Heart right ventricle (tissue), 16 donors: ENCODE data around the gene RBM20. TPM values are rescaled to one million over a fixed set of nuclear protein-coding genes. Genes with fewer than 3 reads are reported as not detected.

Source experiments
- ATAC-seq, 8 donors: fragments of 200-7000 bp; cut with Tn5 transposase; one replicate each; pipeline ENCODE4 v1.9.1; 2020; ENCODE audit warnings: mild to moderate bottlenecking in 8 of 8, moderate library complexity in 8 of 8, moderate number of reproducible peaks in 1 of 8
- DNase-seq, 2 donors: peaks; one replicate each; pipeline ENCODE4 v3.0.0-alpha.2; 2020
- H3K27ac ChIP-seq, 10 donors: fragments of 200-600 bp; sonication (generic) in 2 of 10; one replicate each; pipeline versions ENCODE4 v1.5.0 to v1.8.0; 2020 to 2022; ENCODE audit warnings: mild to moderate bottlenecking in 3 of 10
- H3K27me3 ChIP-seq, 7 donors: fragments of 200-600 bp; one replicate each; pipeline ENCODE4 v1.8.0; 2021 to 2022; ENCODE audit warnings: mild to moderate bottlenecking in 2 of 7
- H3K36me3 ChIP-seq, 9 donors: fragments of 200-600 bp; sonication (generic) in 1 of 9; one replicate each; pipeline versions ENCODE4 v1.5.0 to v1.8.0; 2020 to 2022; ENCODE audit warnings: mild to moderate bottlenecking in 2 of 9
- H3K4me1 ChIP-seq, 9 donors: fragments of 200-600 bp; sonication (generic) in 1 of 9; one replicate each; pipeline versions ENCODE4 v1.5.0 to v1.8.0; 2020 to 2022; ENCODE audit warnings: mild to moderate bottlenecking in 4 of 9
- H3K4me3 ChIP-seq, 10 donors: fragments of 200-600 bp; sonication (generic) in 2 of 10; one replicate each; pipeline versions ENCODE4 v1.5.0 to v1.8.0; 2020 to 2022; ENCODE audit warnings: mild to moderate bottlenecking in 7 of 10, moderate library complexity in 2 of 10
- H3K9me3 ChIP-seq, 11 donors: fragments of 200-600 bp in 10 of 11; sonication (generic) in 2 of 11; one replicate each; pipeline versions ENCODE4 v1.5.0 to v1.8.0; 2013 to 2022; ENCODE audit warnings: mild to moderate bottlenecking in 2 of 11, control low read depth in 1 of 11, moderate library complexity in 1 of 11
- WGBS, 2 donors: extraction: QIAGEN DNeasy Blood & Tissue Kit; methylation state at CpG; one replicate each; pipeline ENCODE4 v1.1.7; 2013; ENCODE audit warnings: inconsistent platforms in 1 of 2; 5-methylcytosine and 5-hydroxymethylcytosine counted together
- intact Hi-C, 10 donors: fragments of 100-400 bp; cut with DNase I; formaldehyde crosslinking; loops; one replicate each; pipeline versions ENCODE4 v1.11.1 to v1.14.2; 2022
- polyA plus RNA-seq, 2 donors: library from polyadenylated mRNA; stranded (reverse); fragments of 200-250 nt; gene quantifications; one replicate each; pipeline ENCODE4 v1.2.3, GENCODE V29; 2013
- total RNA-seq, 10 donors: library from RNA; stranded (reverse); fragmentation: NEBNext Ultra II Directional in 3 of 10; extraction: Animal tissue kit (Norgen Biotek cat#: 25700) in 3 of 10; gene quantifications; one replicate each; pipeline versions ENCODE4 v1.2.1 to v1.2.4, GENCODE V29; 2021 to 2023
- TF ChIP-seq, protein P1 (sequence below), 9 donors: fragments of 200-600 bp; sonication (generic) in 2 of 9; IDR thresholded peaks; one replicate each; pipeline versions ENCODE4 v1.5.0 to v1.8.0; 2021 to 2022; ENCODE audit warnings: antibody characterized with exemption in 9 of 9, mild to moderate bottlenecking in 5 of 9, moderate library complexity in 1 of 9
- donor health status: Arrhythmogenic right ventricular cardiomyopathy.
- donor health status: ischemic (EF 13 %, LVEDD 7.1; RV severe dilation, severe dysfunction).
- donor health status: healthy with polysubstance abuse.
- donor health status: DM: no; HTN: yes; CAD: no.
- donor health status: DM: no; HTN: no; CAD: no.
- donor health status: ischemic (EF 25% LVEDD 6.9; RV normal size, moderate dysfunction).
- donor health status: ischemic (EF 25% LVEDD 5.7; RV mildly dilated, moderate dysfunction).
- donor health status: healthy.
- donor health status: DM: yes; HTN: yes; CAD: no.
- donor health status: Ischemic cardiomyopathy.
- donor health status: ischemic (EF 35%, LVEDD 5.7; RV mildly dilated, moderate dysfunction).
- donor health status: nonischemic (EF 11% LVEDD 7.7; RV severe dilation, severe dysfunction).
- donor health status: DM: yes; HTN: yes; CAD: no.
- donor health status: PGD.
- donor health status: ischemic (EF 29% LVEDD 5.4; RV normal size, mild dysfunction).
- donor health status: nonischemic (EF 23%, LVEDD 6.1; RV moderate dilation, normal function).

Gene RBM20
- total and polyA plus RNA-seq, 12 donors = 10.1 to 186 (median 134) TPM

DNA sequence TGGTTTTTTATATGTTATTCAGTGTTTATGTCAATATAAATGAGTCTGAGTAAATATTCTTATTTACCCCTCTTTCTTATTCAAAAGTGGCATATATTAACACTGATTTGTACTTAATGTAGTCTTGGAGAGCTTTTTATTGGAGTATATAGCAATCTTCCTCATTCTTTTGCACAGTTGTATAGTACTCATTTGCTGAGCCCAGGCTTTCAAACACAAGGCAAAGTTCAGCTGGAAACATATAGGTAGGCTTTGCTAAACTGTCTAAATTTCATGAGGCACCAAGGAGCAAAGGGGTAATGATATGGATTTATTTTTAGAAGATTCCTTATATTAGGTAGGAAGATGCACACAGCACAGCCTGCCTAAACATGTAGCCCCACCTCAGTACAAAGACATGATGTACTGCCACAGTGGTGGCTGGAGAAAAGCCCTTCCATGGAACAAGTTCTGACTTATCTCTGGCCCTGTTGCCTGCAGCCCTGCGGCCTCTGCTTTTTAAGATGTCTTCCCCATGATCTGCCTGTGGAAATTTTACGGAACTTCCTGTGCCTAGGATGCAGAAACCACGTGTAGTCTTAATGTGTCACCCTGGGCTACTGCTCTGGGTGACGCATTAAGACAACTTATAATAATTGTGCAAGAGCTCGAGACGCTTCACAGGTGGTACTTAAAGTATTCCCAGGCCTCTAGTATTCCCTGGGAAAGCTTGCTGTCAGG, 218.0 kb downstream of the RBM20 start:
- no peaks in the 10 kb centered on the region for H3K36me3 ChIP-seq
- DNase-seq (no peak), ATAC-seq (no peak)
- H3K27me3 ChIP-seq = no peaks in the 10 kb centered on the region
- 87 to 92% methylated on average over 6 of the region's 6 CpGs for WGBS, 2 donors
- TF ChIP-seq, protein P1, sequence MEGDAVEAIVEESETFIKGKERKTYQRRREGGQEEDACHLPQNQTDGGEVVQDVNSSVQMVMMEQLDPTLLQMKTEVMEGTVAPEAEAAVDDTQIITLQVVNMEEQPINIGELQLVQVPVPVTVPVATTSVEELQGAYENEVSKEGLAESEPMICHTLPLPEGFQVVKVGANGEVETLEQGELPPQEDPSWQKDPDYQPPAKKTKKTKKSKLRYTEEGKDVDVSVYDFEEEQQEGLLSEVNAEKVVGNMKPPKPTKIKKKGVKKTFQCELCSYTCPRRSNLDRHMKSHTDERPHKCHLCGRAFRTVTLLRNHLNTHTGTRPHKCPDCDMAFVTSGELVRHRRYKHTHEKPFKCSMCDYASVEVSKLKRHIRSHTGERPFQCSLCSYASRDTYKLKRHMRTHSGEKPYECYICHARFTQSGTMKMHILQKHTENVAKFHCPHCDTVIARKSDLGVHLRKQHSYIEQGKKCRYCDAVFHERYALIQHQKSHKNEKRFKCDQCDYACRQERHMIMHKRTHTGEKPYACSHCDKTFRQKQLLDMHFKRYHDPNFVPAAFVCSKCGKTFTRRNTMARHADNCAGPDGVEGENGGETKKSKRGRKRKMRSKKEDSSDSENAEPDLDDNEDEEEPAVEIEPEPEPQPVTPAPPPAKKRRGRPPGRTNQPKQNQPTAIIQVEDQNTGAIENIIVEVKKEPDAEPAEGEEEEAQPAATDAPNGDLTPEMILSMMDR (IDR thresholded peaks at IDR 0.05) = no peak
- H3K4me3 ChIP-seq = no peak overlapping the region
- H3K4me1 ChIP-seq = peaks cover 9 to 100% (median 55%) of the 10 kb centered on the region in 9 donors
- no peaks in the 10 kb centered on the region for H3K9me3 ChIP-seq
- peak overlapping the region in 1 of 10 donors; percentile 97 for H3K27ac ChIP-seq
- intact Hi-C loops = loop anchor here in 1 of 10 donors (5.0 kb wide), 1 partner anchor 60 kb away; no protein-coding TSS in a partner anchor

DNA sequence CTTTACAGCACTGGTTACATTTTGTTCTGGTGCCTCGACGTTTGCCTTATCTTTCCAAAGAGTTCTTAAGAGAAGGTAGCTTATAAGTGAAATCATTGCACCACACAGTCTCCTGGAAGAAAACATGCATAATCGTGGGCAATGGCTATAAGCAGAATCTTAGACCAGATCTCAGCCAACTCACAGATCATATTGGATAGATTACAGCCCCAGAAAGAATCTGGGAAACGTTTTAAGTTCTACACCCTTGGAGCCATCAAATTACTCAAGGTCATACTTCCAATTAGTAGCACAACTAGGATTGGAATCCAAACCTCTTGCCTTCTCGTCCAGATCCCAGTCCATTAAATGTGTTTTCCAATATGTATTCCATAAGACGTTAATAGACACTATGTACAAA, 218.8 kb downstream of the RBM20 start:
- no peak for DNase-seq
- ATAC-seq = no peak

DNA sequence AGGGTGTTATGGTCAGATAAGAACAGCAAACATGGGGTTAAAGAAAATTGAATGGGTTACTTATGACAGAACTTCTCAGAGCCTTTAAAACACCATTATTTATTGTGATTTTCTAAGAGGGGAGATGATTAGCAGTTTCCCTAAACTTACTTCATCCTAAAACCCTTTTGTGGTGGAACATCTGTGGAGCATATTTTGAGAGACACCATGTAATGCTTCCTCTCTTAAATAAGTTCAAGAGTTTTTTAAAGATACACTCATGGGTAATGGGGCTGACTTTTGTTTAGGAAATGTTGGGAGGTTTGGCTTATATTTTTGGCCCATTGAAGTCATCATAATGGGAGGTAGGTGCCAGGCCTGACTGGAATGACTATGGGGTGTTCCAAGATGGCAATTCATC, 219.2 kb downstream of the RBM20 start:
- H3K9me3 ChIP-seq = no peaks in the 10 kb centered on the region
- DNase-seq = no peak
- ATAC-seq = no peak
- intact Hi-C loops = loop anchor here in 1 of 10 donors (5.0 kb wide), 1 partner anchor 61 kb away; no protein-coding TSS in a partner anchor
- no peaks in the 10 kb centered on the region for H3K27me3 ChIP-seq
- peak overlapping the region in 2 of 10 donors; percentile 73 to 97 for H3K27ac ChIP-seq
- TF ChIP-seq, protein P1 (IDR thresholded peaks at IDR 0.05) = no peak
- H3K4me3 ChIP-seq = no peak overlapping the region
- H3K4me1 ChIP-seq = peaks cover 4 to 100% (median 42%) of the 10 kb centered on the region in 9 donors
- H3K36me3 ChIP-seq = no peaks in the 10 kb centered on the region

More for the DNA sequence above, 218.8 kb downstream of the RBM20 start:
- intact Hi-C loops = loop anchor here in 1 of 10 donors (5.0 kb wide), 1 partner anchor 61 kb away; no protein-coding TSS in a partner anchor
- peaks cover 4 to 100% (median 46%) of the 10 kb centered on the region in 9 donors for H3K4me1 ChIP-seq
- TF ChIP-seq, protein P1 (IDR thresholded peaks at IDR 0.05) = no peak
- H3K27ac ChIP-seq = peak overlapping the region in 1 of 10 donors; percentile 97
- no peak overlapping the region for H3K4me3 ChIP-seq
- H3K27me3 ChIP-seq = no peaks in the 10 kb centered on the region
- 90 to 91% methylated on average over 6 of the region's 6 CpGs for WGBS, 2 donors
- H3K36me3 ChIP-seq = no peaks in the 10 kb centered on the region
- H3K9me3 ChIP-seq = no peaks in the 10 kb centered on the region

DNA sequence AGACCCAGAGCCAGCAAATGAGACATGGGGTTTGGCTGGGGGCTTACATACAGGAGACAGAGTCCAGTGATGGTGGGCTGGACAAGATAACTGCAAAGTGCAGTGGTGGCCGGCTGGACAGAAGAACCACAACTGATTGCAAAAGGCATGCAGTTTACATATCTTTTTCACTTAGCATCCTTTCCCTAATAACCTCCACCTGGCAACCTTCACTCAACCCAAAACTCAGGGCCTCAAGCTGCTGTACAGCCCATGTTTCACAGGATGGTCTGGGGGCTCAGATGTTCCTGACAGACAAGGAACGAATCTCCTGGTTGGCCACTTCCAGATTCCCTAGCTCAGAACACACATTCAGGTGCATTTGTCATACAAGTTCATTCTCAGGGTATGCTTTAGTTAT, 219.8 kb downstream of the RBM20 start:
- H3K4me1 ChIP-seq = peaks cover 4 to 99% (median 37%) of the 10 kb centered on the region in 9 donors
- no peak overlapping the region for H3K4me3 ChIP-seq
- ATAC-seq = no peak
- DNase-seq = no peak
- H3K36me3 ChIP-seq = no peaks in the 10 kb centered on the region
- H3K27me3 ChIP-seq = no peaks in the 10 kb centered on the region
- intact Hi-C loops = loop anchor here in 1 of 10 donors (5.0 kb wide), 1 partner anchor 62 kb away; no protein-coding TSS in a partner anchor
- WGBS, 2 donors = 98 to 99% methylated on average over 2 of the region's 2 CpGs
- H3K9me3 ChIP-seq = no peaks in the 10 kb centered on the region
- TF ChIP-seq, protein P1 (IDR thresholded peaks at IDR 0.05) = no peak
- peak overlapping the region in 4 of 10 donors; percentile 68 to 97 (median 76) for H3K27ac ChIP-seq
